GM13976 (cell line): Measurements from ENCODE around the gene ASXL2.

Source experiments
- DNase-seq: peaks from one replicate; pipeline ENCODE4 v3.0.0; 2012; ENCODE audit warnings: low spot score
- CTCF ChIP-seq: IDR thresholded peaks from 2 replicates; pipeline ENCODE4 v1.5.1; 2012; ENCODE audit warnings: borderline replicate concordance, mild to moderate bottlenecking; ENCODE audit not compliant: insufficient read depth; ENCODE audit errors: extremely low read depth, missing control alignments, control extremely low read depth
- in situ Hi-C: fragments of 300-500 bp; cut with MboI; formaldehyde crosslinking; loops from one replicate; pipeline ENCODE4 v1.12.0; 2022; ENCODE audit warnings: low sequenced_read_pairs, mixed read lengths, inconsistent platforms; ENCODE audit not compliant: unreplicated experiment

Gene ASXL2

GRCh38 chr2:25844089-25844488 lies 34.2 kb downstream of the ASXL2 start:
- TF ChIP-seq CTCF = no peak
- no peak for DNase-seq

DNA sequence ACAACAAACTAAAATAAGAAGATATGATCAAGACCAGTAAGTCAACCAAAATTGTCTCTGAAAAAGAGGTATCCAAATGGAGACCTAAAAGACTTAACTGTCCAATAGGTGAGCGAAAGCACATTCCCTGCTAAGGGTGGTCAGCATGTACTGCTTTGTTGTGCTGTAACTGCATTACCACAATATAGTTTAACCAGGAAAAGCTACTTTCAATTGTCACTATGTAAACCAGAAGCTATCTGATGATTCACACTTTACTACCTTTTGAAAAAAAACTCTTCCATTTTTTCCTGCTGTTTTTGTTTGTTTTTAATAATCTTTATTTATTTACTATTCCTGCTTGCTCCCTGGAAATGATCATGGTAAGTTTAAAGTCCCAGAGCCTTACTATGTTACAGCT lies 36.1 kb downstream of the ASXL2 start:
- TF ChIP-seq CTCF = no peak
- no peak for DNase-seq
- in situ Hi-C loops = no loop called here

More at GRCh38 chr2:25844089-25844488, 34.2 kb downstream of the ASXL2 start:
- in situ Hi-C loops = no loop called here

DNA sequence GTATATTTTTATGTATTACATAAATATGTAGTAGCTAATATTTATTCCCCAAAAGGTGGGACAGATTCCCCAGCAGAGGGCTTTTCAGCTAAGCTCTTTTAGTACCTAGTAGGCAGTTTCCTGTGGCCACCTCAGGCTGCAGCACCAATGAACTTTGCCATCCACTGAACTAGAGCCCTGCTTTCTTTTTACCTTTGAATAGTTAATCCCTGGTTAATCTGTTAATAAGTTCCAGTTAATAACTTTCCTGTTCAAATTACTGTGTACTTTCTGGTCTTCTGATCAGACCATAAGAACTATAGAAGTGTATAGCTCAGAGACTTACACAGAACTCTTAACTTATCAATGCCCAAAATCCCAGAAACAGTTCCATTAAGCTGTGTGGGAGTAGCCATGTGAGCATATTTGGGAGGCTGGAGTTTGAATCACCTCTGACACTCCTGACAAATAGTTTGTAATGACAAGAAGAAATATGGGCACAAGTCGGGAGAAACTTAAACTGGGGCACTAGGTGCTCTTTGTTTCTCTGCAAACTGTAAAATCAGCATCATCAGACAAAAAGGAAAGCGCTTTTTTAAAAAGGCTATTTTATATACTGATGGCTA lies 40.0 kb downstream of the ASXL2 start:
- no peak for TF ChIP-seq CTCF
- in situ Hi-C loops = no loop called here
- no peak for DNase-seq

- DNase-seq = no peak
- in situ Hi-C loops = no loop called here
- TF ChIP-seq CTCF = no peak
Measured at GRCh38 chr2:25835906-25836305, 42.4 kb downstream of the ASXL2 start.

DNA sequence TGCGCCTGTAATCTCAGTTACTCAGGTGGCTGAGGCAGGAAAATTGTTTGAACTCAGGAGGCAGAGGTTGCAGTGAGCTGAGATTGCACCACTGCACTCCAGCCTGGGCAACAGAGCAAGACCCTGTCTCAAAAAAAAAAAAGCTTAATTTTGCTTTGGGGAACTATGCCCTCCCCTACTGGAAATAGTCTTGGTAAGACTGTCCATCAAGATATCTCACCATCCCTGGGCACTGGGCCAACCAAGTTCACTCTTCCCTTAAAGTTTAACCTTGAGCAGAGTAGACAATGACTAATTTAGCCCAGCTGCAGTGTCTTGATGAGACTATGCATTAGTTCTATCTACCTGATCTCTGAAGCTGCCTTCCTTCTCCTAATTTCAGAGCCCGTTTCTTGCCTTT lies 44.7 kb downstream of the ASXL2 start:
- in situ Hi-C loops = no loop called here
- no peak for TF ChIP-seq CTCF

GRCh38 chr2:25832897-25833296 lies 45.4 kb downstream of the ASXL2 start:
- no peak for TF ChIP-seq CTCF
- DNase-seq = no peak
- in situ Hi-C loops = no loop called here

More for the DNA sequence above, 44.7 kb downstream of the ASXL2 start:
- DNase-seq = no peak
